ENCODE data around the gene TMEM215.
"Not testable (repeated sequence)": the region's sequence is repeated elsewhere in the genome, so short reads cannot be mapped to it uniquely, and the experiment has no call there.

TMEM215 gene

GRCh38 chr9:32782476-32783167 lies 718 bp upstream of the TMEM215 start:
- no peak for DNase-seq (ENCODE audit: low read depth)
- H3K4me3 ChIP-seq (ENCODE audit: low read depth, low read length): no peak overlapping the region

GRCh38 chr9:32787816-32788215 lies 4.5 kb downstream of the TMEM215 start:
- H3K4me3 ChIP-seq (ENCODE audit: low read depth, low read length): no peak overlapping the region
- no peak for DNase-seq (ENCODE audit: low read depth)
- TF ChIP-seq, protein P1, sequence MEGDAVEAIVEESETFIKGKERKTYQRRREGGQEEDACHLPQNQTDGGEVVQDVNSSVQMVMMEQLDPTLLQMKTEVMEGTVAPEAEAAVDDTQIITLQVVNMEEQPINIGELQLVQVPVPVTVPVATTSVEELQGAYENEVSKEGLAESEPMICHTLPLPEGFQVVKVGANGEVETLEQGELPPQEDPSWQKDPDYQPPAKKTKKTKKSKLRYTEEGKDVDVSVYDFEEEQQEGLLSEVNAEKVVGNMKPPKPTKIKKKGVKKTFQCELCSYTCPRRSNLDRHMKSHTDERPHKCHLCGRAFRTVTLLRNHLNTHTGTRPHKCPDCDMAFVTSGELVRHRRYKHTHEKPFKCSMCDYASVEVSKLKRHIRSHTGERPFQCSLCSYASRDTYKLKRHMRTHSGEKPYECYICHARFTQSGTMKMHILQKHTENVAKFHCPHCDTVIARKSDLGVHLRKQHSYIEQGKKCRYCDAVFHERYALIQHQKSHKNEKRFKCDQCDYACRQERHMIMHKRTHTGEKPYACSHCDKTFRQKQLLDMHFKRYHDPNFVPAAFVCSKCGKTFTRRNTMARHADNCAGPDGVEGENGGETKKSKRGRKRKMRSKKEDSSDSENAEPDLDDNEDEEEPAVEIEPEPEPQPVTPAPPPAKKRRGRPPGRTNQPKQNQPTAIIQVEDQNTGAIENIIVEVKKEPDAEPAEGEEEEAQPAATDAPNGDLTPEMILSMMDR (IDR thresholded peaks at IDR 0.05; ENCODE audit: low read depth, low read length): no peak
- TF ChIP-seq MYC (IDR thresholded peaks at IDR 0.05; ENCODE audit: low read depth, low read length) (no peak), POLR2A (IDR thresholded peaks at IDR 0.05; ENCODE audit: extremely low read depth, insufficient read length) (no peak), MAX (IDR thresholded peaks at IDR 0.05; ENCODE audit: low read depth, low read length) (no peak)

More at GRCh38 chr9:32782476-32783167, 718 bp upstream of the TMEM215 start:
- TF ChIP-seq MAX (IDR thresholded peaks at IDR 0.05; ENCODE audit: low read depth, low read length) (no peak), POLR2A (IDR thresholded peaks at IDR 0.05; ENCODE audit: extremely low read depth, insufficient read length) (no peak), MYC (IDR thresholded peaks at IDR 0.05; ENCODE audit: low read depth, low read length) (no peak)
- TF ChIP-seq, protein P1 (IDR thresholded peaks at IDR 0.05; ENCODE audit: low read depth, low read length): no peak

GRCh38 chr9:32796015-32796414 lies 12.7 kb downstream of the TMEM215 start:
- not testable (repeated sequence) for H3K4me3 ChIP-seq (ENCODE audit: low read depth, low read length); DNase-seq (ENCODE audit: low read depth)

GRCh38 chr9:32801530-32801929 lies 18.2 kb downstream of the TMEM215 start:
- TF ChIP-seq MAX (IDR thresholded peaks at IDR 0.05; ENCODE audit: low read depth, low read length) (no peak), MYC (IDR thresholded peaks at IDR 0.05; ENCODE audit: low read depth, low read length) (no peak), POLR2A (IDR thresholded peaks at IDR 0.05; ENCODE audit: extremely low read depth, insufficient read length) (no peak)
- TF ChIP-seq, protein P1 (IDR thresholded peaks at IDR 0.05; ENCODE audit: low read depth, low read length): no peak
- H3K4me3 ChIP-seq (ENCODE audit: low read depth, low read length): no peak overlapping the region

DNA sequence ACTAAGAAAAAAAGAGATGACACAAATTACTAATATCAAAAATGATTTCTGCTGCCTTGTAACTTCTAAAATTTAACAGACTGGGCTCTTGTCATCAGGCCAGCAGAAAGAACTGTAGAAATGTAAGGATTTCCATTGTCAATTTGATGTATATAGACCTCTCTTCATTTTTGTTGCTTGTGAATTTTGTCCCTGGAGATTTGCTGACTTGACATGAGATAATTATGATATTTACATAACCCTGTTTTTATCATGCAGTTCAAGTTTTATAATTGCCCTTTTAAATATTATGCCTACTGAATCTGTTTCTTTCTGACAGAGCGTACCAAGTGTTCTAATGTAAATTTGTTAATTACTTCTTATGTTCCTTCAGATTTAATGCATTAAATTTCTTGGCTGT lies 23.9 kb downstream of the TMEM215 start:
- TF ChIP-seq POLR2A (IDR thresholded peaks at IDR 0.05; ENCODE audit: extremely low read depth, insufficient read length) (no peak), MAX (IDR thresholded peaks at IDR 0.05; ENCODE audit: low read depth, low read length) (no peak)
- TF ChIP-seq, protein P1 (IDR thresholded peaks at IDR 0.05; ENCODE audit: low read depth, low read length): no peak
- H3K4me3 ChIP-seq (ENCODE audit: low read depth, low read length): no peak overlapping the region
- no peak for DNase-seq (ENCODE audit: low read depth)

More at GRCh38 chr9:32801530-32801929, 18.2 kb downstream of the TMEM215 start:
- no peak for DNase-seq (ENCODE audit: low read depth)

DNA sequence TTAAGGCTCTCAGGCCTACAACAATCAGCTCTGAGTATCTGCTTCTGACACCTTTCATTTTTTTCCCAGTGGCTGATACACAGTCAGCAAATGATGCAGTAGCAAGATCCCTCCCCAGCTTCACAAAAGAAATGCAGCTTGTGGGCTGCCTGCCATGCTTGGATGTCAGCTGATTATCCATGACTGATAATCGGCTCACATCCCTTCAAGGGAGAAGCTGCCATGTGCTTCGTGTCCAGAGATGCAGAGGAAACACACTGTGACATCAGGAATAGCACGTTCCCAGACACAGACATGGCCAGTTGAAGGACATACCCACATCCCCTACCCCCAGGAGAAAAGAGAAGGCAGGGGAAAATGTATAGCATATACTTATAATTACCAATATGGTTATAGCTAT lies 27.9 kb downstream of the TMEM215 start:
- TF ChIP-seq, protein P1 (IDR thresholded peaks at IDR 0.05; ENCODE audit: low read depth, low read length): no peak
- TF ChIP-seq POLR2A (IDR thresholded peaks at IDR 0.05; ENCODE audit: extremely low read depth, insufficient read length): no peak
- TF ChIP-seq MYC (IDR thresholded peaks at IDR 0.05; ENCODE audit: low read depth, low read length): no peak
- no peak for TF ChIP-seq MAX (IDR thresholded peaks at IDR 0.05; ENCODE audit: low read depth, low read length)
- DNase-seq (ENCODE audit: low read depth): no peak

More for the DNA sequence above, 27.9 kb downstream of the TMEM215 start:
- no peak overlapping the region for H3K4me3 ChIP-seq (ENCODE audit: low read depth, low read length)

Measured in NB4 (cell line).